Peyer's patch (tissue), 4 donors: ENCODE results near the gene OSBP. TPM values are rescaled to one million over a fixed set of nuclear protein-coding genes. Genes with fewer than 3 reads are reported as not detected.
"Not testable (repeated sequence)": the region's sequence is repeated elsewhere in the genome, so short reads cannot be mapped to it uniquely, and the experiment has no call there.

Source experiments
- DNase-seq, 3 donors: peaks; one replicate each; pipeline ENCODE4 v3.0.0-alpha.2; 2017 to 2019
- H3K27ac ChIP-seq, 4 donors: fragments of 200-600 bp; sonication (generic); one replicate each; pipeline ENCODE4 v1.5.1; 2016 to 2019
- H3K27me3 ChIP-seq, 2 donors: fragments of 200-600 bp; sonication (generic); one replicate each; pipeline ENCODE4 v1.5.1; 2019
- H3K36me3 ChIP-seq, 3 donors: fragments of 200-600 bp; sonication (generic); one replicate each; pipeline ENCODE4 v1.5.1; 2016 to 2019
- H3K4me1 ChIP-seq, 4 donors: fragments of 200-600 bp; sonication (generic); one replicate each; pipeline ENCODE4 v1.5.1; 2016 to 2019
- H3K4me3 ChIP-seq, 4 donors: fragments of 200-600 bp; sonication (generic); 1 replicate in 3 of 4; 2 replicates in 1 of 4; pipeline ENCODE4 v1.5.1; 2016 to 2019; ENCODE audit warnings: mild to moderate bottlenecking in 1 of 4
- H3K9me3 ChIP-seq, 4 donors: fragments of 200-600 bp; sonication (generic); one replicate each; pipeline ENCODE4 v1.5.1; 2016 to 2019; ENCODE audit warnings: mild to moderate bottlenecking in 1 of 4
- POLR2A ChIP-seq, 2 donors: fragments of 450-650 bp; IDR thresholded peaks; one replicate each; pipeline ENCODE4 v1.5.1; 2017; ENCODE audit warnings: antibody characterized with exemption in 2 of 2, mild to moderate bottlenecking in 2 of 2, moderate library complexity in 2 of 2
- total RNA-seq, 4 donors: library from RNA; depleted of rRNA; stranded (reverse); fragments of >200 nt; gene quantifications; one replicate each; pipeline ENCODE4 v1.1.0, GENCODE V29; 2016
- TF ChIP-seq, protein P1 (sequence below), 6 experiments: fragments of 450-650 bp in 4 of 6; fragments of 200-600 bp in 2 of 6; sonication (generic) in 1 of 6; IDR thresholded peaks; one replicate each; pipeline ENCODE4 v1.5.1; 2017 to 2019; ENCODE audit warnings: antibody characterized with exemption in 6 of 6, mild to moderate bottlenecking in 3 of 6, moderate library complexity in 1 of 6

The OSBP gene
- total RNA-seq, 4 donors from 2014 or later = 53.8 to 106 (median 58.7) TPM

DNA sequence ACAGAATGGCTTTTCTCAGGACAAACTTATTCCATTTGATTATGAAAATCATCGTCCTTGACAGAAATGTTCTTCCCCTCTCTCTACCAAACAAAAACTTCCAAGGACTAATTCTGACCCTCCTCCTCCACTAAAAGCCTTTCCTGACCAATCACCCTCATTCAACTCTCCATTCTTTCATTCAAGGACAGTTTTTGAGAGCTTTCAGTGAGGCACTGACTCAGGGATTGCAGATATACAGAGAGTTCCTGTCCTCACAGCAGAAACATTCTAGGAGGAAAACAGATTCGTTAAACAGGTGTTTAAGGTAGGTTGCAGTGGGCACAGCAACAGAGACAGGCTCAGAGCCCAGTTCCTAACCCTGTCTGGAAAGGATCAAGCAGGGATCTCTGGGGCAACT is 62.7 kb downstream of the OSBP start:
- TF ChIP-seq, protein P1, sequence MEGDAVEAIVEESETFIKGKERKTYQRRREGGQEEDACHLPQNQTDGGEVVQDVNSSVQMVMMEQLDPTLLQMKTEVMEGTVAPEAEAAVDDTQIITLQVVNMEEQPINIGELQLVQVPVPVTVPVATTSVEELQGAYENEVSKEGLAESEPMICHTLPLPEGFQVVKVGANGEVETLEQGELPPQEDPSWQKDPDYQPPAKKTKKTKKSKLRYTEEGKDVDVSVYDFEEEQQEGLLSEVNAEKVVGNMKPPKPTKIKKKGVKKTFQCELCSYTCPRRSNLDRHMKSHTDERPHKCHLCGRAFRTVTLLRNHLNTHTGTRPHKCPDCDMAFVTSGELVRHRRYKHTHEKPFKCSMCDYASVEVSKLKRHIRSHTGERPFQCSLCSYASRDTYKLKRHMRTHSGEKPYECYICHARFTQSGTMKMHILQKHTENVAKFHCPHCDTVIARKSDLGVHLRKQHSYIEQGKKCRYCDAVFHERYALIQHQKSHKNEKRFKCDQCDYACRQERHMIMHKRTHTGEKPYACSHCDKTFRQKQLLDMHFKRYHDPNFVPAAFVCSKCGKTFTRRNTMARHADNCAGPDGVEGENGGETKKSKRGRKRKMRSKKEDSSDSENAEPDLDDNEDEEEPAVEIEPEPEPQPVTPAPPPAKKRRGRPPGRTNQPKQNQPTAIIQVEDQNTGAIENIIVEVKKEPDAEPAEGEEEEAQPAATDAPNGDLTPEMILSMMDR (IDR thresholded peaks at IDR 0.05) = no peak
- TF ChIP-seq POLR2A (IDR thresholded peaks at IDR 0.05) = no peak
- no peak overlapping the region for H3K27ac ChIP-seq
- no peaks in the 10 kb centered on the region for H3K36me3 ChIP-seq
- DNase-seq = no peak
- H3K27me3 ChIP-seq = no peaks in the 10 kb centered on the region
- no peaks in the 10 kb centered on the region for H3K9me3 ChIP-seq
- no peaks in the 10 kb centered on the region for H3K4me1 ChIP-seq
- H3K4me3 ChIP-seq = no peak overlapping the region

DNA sequence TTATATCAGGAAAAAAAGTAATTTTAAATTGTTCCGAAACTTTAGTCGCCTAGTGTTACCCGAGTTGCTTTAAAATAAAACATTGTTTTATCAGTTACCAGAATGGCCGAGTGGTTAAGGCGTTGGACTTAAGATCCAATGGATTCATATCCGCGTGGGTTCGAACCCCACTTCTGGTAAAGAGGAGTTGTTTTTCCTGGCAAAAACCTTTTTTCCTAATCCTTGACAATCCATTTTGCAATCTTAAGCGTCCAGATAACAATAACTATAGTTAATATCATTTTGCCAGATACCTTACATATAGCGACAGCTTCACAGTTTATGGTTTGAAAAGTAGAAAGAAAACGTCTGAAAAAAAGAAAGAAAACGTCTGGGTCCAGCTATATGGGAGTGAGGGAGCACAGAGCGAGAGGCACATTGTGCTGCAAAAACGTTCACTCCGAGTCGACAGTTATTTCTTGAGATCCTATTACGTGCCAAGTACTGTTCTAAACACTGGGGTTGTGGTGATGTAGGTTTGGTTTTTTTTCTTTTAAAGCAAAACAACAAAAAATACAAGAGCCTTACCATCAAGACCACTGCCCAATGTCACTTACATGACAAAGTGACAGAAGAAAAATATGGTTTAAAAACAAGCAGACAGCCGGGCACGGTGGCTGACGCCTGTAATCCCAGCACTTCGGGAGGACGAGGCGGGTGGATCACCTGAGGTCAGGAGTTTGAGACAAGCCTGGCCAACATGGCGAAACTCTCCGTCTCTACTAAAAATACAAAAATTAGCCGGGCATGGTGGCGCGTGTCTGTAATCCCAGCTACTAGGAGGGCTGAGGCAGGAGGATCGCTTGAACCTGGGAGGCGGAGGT is 63.7 kb downstream of the OSBP start:
- H3K27me3 ChIP-seq = no peaks in the 10 kb centered on the region
- peak overlapping the region; percentile 1 to 67 (median 50) for H3K4me3 ChIP-seq
- TF ChIP-seq POLR2A (IDR thresholded peaks at IDR 0.05) = no peak
- TF ChIP-seq, protein P1 (IDR thresholded peaks at IDR 0.05) = no peak
- H3K27ac ChIP-seq = peak overlapping the region in 2 of 4 donors; percentile 16 to 86
- no peak for DNase-seq
- H3K4me1 ChIP-seq = no peaks in the 10 kb centered on the region
- no peaks in the 10 kb centered on the region for H3K9me3 ChIP-seq
- H3K36me3 ChIP-seq = no peaks in the 10 kb centered on the region

DNA sequence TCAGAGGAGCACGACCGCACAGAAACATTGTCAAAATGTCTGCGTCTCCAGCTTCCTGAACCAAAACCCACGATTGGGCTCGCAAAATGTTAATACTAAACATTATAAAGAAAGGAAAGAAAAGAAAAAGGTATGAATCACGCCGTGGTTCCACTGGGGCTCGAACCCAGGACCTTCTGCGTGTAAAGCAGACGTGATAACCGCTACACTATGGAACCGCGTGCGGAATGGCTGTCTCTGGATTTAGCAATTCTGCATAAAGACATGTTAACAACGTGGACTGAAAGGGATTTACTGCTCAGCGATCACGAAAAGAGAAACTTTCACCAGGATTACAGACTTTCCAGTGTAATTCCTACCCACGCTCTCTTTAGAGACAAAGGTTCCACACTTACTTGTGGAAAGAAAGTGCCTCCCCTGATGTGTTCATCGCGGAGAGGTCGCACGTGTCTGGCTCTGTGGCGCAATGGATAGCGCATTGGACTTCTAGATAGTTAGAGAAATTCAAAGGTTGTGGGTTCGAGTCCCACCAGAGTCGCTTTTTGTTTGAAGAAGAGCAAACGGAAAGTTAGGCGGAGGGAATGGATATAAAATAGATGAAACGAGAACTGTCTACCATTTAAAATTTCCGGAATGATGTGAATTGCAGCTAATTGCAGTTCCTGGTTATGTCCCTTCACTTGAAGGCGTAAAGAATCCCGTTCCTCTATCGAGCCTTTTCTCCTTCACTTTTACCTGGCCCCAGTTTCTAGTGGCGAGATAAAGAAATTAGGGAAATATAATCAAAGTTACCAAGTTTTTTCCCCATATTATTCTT is 64.5 kb downstream of the OSBP start:
- peak; percentile 61 to 84 (median 68) for DNase-seq
- H3K27ac ChIP-seq = peak overlapping the region; percentile 16 to 86 (median 78)
- no peaks in the 10 kb centered on the region for H3K36me3 ChIP-seq
- no peaks in the 10 kb centered on the region for H3K27me3 ChIP-seq
- H3K9me3 ChIP-seq = no peaks in the 10 kb centered on the region
- no peaks in the 10 kb centered on the region for H3K4me1 ChIP-seq
- H3K4me3 ChIP-seq = peak overlapping the region; percentile 39 to 67 (median 57)
- TF ChIP-seq, protein P1 (IDR thresholded peaks at IDR 0.05) = no peak
- TF ChIP-seq POLR2A (IDR thresholded peaks at IDR 0.05) = no peak

DNA sequence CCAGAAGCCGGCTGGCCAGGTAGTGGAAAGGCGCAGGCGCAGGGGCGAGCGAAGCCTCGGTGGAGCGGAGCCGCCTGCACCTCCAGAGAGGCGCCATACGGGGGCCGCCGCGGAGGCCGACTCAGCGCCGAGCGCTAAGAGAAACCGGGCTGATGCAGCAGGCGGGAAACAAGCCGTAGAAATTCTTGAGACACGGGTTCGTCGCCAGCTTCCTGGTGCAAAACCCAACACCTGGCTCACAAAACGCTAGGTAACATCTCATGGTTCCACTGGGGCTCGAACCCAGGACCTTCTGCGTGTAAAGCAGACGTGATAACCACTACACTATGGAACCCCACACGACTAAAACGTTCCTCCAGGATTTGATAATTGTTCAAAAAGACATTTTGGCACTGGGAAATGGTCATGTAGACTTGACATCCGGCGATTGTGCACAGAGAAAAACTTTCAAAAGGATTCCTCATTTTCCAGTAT is 65.2 kb downstream of the OSBP start:
- Histone ChIP-seq H3K36me3 (no peaks in the 10 kb centered on the region), H3K9me3 (no peaks in the 10 kb centered on the region), H3K27me3 (no peaks in the 10 kb centered on the region), H3K4me3 (peak overlapping the region; percentile 39 to 67 (median 57)), H3K27ac (peak overlapping the region; percentile 16 to 86 (median 78)), H3K4me1 (no peaks in the 10 kb centered on the region)
- peak; percentile 74 to 89 (median 82) for DNase-seq
- TF ChIP-seq POLR2A (IDR thresholded peaks at IDR 0.05) = no peak
- TF ChIP-seq, protein P1 (IDR thresholded peaks at IDR 0.05) = peak; percentile 23 to 70 (median 53)

DNA sequence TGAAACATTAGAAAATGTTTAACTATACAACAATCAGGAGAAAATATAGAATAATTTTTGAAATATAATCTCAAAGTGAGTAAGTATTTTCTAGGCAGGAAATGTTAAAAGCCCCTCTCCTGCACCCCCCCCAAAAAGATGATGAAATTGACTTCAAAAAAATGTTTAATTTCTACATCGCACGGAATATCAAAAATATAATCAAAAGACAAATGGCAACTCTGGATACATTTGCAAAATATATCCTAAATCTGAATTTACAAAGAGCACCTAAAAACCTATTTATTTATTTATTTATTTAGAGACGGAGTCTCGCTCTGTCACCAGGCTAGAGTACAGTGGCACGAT is 67.3 kb downstream of the OSBP start:
- no peak overlapping the region for H3K4me3 ChIP-seq
- TF ChIP-seq, protein P1 (IDR thresholded peaks at IDR 0.05) = no peak
- TF ChIP-seq POLR2A (IDR thresholded peaks at IDR 0.05) = no peak
- no peaks in the 10 kb centered on the region for H3K4me1 ChIP-seq
- no peak for DNase-seq
- no peaks in the 10 kb centered on the region for H3K9me3 ChIP-seq
- H3K27ac ChIP-seq = no peak overlapping the region
- H3K27me3 ChIP-seq = no peaks in the 10 kb centered on the region
- no peaks in the 10 kb centered on the region for H3K36me3 ChIP-seq

DNA sequence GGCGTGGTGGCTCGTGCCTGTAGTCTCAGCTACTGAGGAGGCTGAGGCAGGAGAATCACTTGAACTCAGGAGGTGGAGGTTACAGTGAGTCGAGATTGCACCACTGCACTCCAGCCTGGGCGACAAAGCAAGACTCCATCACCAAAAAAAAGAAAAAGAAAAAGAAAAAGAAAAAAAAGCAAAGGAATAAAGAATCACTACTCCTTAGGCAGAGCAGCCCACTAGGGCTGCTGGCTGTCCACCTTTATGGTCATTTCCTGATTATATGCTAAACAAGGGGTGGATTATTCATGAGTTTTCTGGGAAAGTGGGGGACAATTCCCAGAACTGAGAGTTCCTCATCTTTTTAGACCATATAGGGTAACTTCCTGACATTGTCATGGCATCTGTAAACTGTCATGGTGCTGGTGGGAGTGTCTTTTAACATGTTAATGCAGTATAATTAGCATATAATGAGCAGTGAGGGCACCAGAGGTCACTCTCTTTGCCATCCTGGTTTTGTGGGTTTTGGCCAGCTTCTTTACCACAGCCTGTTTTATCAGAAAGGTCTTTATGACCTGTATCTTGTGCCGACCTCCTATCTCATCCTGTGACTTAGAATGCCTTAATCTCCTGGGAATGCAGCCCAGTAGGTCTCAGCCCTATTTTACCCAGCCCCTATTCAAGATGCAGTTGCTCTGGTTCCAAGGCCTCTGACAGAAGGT is 67.8 kb downstream of the OSBP start:
- not testable (repeated sequence) for H3K36me3 ChIP-seq, H3K4me3 ChIP-seq, H3K27ac ChIP-seq, H3K9me3 ChIP-seq, H3K27me3 ChIP-seq, DNase-seq, H3K4me1 ChIP-seq
